Neutrophil (primary cell): ENCODE data around the gene TAF1B.

Experiments used
- H3K27ac ChIP-seq: fragments of 200-600 bp; sonication (generic); 2 replicates; pipeline ENCODE4 v1.5.1; 2016; ENCODE audit warnings: mild to moderate bottlenecking, moderate library complexity
- H3K27me3 ChIP-seq: fragments of 200-600 bp; sonication (generic); 2 replicates; pipeline ENCODE4 v1.6.0; 2016; ENCODE audit warnings: mild to moderate bottlenecking
- H3K36me3 ChIP-seq: fragments of 200-600 bp; sonication (generic); 2 replicates; pipeline ENCODE4 v1.5.1; 2017
- H3K4me1 ChIP-seq, 2 experiments: fragments of 200-600 bp in 1 of 2; sonication (generic) in 1 of 2; 1 replicate in 1 of 2; 2 replicates in 1 of 2; pipeline versions ENCODE4 v1.5.1 to v1.6.1; 2013 to 2016; ENCODE audit warnings: low read depth in 1 of 2, low read length in 1 of 2, mild to moderate bottlenecking in 1 of 2, moderate library complexity in 1 of 2; ENCODE audit not compliant: control insufficient read depth in 1 of 2, insufficient read depth in 1 of 2
- H3K4me3 ChIP-seq, 2 experiments: fragments of 200-600 bp in 1 of 2; sonication (generic) in 1 of 2; 1 replicate in 1 of 2; 2 replicates in 1 of 2; pipeline ENCODE4 v1.5.1; 2013 to 2016; ENCODE audit warnings: low read depth in 1 of 2, low read length in 1 of 2, mild to moderate bottlenecking in 1 of 2, moderate library complexity in 1 of 2
- H3K9me3 ChIP-seq: fragments of 200-600 bp; sonication (generic); 2 replicates; pipeline ENCODE4 v1.5.1; 2016
- CTCF ChIP-seq: fragments of 200-600 bp; sonication (generic); IDR thresholded peaks from 2 replicates; pipeline ENCODE4 v1.5.1; 2016; ENCODE audit warnings: antibody characterized with exemption

Gene TAF1B

GRCh38 chr2:9837451-9837850 is 5.8 kb upstream of the TAF1B start:
- H3K4me1 ChIP-seq: no peaks in the 10 kb centered on the region
- no peak overlapping the region for H3K4me3 ChIP-seq
- H3K27ac ChIP-seq: no peak overlapping the region
- no peak for TF ChIP-seq CTCF
- no peaks in the 10 kb centered on the region for H3K36me3 ChIP-seq
- no peaks in the 10 kb centered on the region for H3K9me3 ChIP-seq
- no peaks in the 10 kb centered on the region for H3K27me3 ChIP-seq

GRCh38 chr2:9838391-9838790 is 4.9 kb upstream of the TAF1B start:
- Histone ChIP-seq H3K27ac (no peak overlapping the region), H3K9me3 (no peaks in the 10 kb centered on the region), H3K36me3 (no peaks in the 10 kb centered on the region), H3K4me1 (peaks cover 0 to 5% of the 10 kb centered on the region in 2 experiments), H3K4me3 (no peak overlapping the region), H3K27me3 (no peaks in the 10 kb centered on the region)
- no peak for TF ChIP-seq CTCF

GRCh38 chr2:9842487-9843228 is 616 bp upstream of the TAF1B start:
- Histone ChIP-seq H3K9me3 (no peaks in the 10 kb centered on the region), H3K4me1 (peaks cover 9 to 15% of the 10 kb centered on the region in 2 experiments), H3K27ac (peak overlapping the region; percentile 59), H3K4me3 (peak overlapping the region; percentile 77 to 94), H3K27me3 (no peaks in the 10 kb centered on the region), H3K36me3 (no peaks in the 10 kb centered on the region)
- TF ChIP-seq CTCF: no peak

- TF ChIP-seq CTCF: no peak
- Histone ChIP-seq H3K9me3 (no peaks in the 10 kb centered on the region), H3K4me3 (peak overlapping the region; percentile 77 to 94), H3K36me3 (no peaks in the 10 kb centered on the region), H3K27ac (peak overlapping the region; percentile 59), H3K4me1 (peaks cover 9 to 15% of the 10 kb centered on the region in 2 experiments), H3K27me3 (no peaks in the 10 kb centered on the region)
Observed at GRCh38 chr2:9844036-9844483, 786 bp downstream of the TAF1B start.

- H3K36me3 ChIP-seq: no peaks in the 10 kb centered on the region
- no peaks in the 10 kb centered on the region for H3K27me3 ChIP-seq
- no peaks in the 10 kb centered on the region for H3K9me3 ChIP-seq
- peak overlapping the region in 1 of 2 experiments; percentile 94 for H3K4me3 ChIP-seq
- no peak for TF ChIP-seq CTCF
- H3K27ac ChIP-seq: no peak overlapping the region
- H3K4me1 ChIP-seq: peaks cover 9 to 15% of the 10 kb centered on the region in 2 experiments
Observed at GRCh38 chr2:9844576-9844975, 1.3 kb downstream of the TAF1B start.
